ENCODE data around the gene ZP2. TPM values are rescaled to one million over a fixed set of nuclear protein-coding genes. Genes with fewer than 3 reads are reported as not detected.

Gene ZP2
- total and polyA plus RNA-seq, 2 experiments from 2014 or later, result not detected

DNA sequence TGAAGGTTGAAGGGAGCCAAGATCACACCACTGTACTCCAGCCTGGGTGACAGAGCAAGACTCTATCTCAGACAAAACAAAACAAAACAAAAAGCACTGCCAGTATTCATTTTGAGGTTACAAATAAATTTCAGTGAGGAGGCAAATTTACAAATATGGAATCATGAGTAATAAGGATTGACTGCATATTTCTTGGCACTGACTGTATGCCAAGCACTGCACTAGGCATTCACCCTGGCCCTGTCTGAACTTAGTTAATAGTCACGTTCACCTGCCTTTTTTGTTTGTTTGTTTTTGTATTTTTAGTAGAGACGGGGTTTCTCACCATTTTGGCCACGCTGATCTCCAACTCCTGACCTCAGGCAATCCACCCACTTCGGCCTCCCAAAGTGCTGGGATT is 47.8 kb downstream of the ZP2 start:
- Histone ChIP-seq H4K20me1 (ENCODE audit: insufficient read depth) (no peaks in the 10 kb centered on the region), H3K9ac (no peak overlapping the region), H3K27me3 (replicated peaks; ENCODE audit: insufficient read depth) (no peaks in the 10 kb centered on the region), H3K36me3 (ENCODE audit: low read depth) (0 out of 2 replicates have a peak, but pooled peaks cover 3% of the 10 kb centered on the region), H3F3A (ENCODE audit: insufficient read depth) (peaks cover 22% of the 10 kb centered on the region), H2AFZ (no peak overlapping the region), H3K4me2 (ENCODE audit: unreplicated experiment) (no peak overlapping the region), H3K79me2 (ENCODE audit: insufficient read depth) (no peaks in the 10 kb centered on the region), H3K9me2 (ENCODE audit: insufficient read depth) (no peaks in the 10 kb centered on the region), H3K4me3 (no peak overlapping the region), H3K9me3 (ENCODE audit: low read depth) (no peaks in the 10 kb centered on the region), H3K27ac (no peak overlapping the region), H3K4me1 (ENCODE audit: insufficient read depth) (peaks cover 34% of the 10 kb centered on the region)
- DNase-seq, result peak; percentile 35
- 83 to 91% methylated on average over 4 of the region's 4 CpGs for WGBS, 2 experiments (ENCODE audit: low coverage in 1 of 2, low lambda C conversion rate in 2 of 2, missing lambda C conversion rate in 2 of 2)
- in situ Hi-C loops (cut with MboI), result no loop called here
- no peak for TF ChIP-seq EZH2phosphoT487 (IDR thresholded peaks at IDR 0.05; ENCODE audit: insufficient read depth, low read depth)
- TF ChIP-seq EZH2 (IDR thresholded peaks at IDR 0.05; ENCODE audit: insufficient read depth, poor library complexity, severe bottlenecking), result no peak

DNA sequence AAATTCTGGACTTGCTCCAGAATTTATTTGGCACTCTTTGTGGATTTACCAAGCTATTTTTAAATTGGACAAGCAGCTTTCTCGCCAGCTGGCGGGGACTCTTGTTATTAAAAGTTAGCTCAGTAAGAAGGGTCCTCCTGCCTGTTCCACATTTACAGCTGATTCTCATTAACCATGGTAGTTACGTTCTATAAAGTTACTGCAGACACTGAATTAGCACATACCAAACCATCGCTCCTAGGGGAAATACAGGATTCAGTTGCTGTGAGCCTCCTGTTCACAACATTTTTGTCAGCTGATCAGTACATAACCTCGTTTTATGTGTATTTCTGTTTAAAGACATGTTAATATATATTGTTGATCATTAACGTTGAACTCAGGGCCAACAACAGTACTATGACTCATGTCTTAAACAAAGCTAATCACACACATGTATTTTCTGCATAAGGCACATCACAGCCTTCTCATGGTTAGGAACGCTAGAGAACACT is 48.7 kb downstream of the ZP2 start:
- in situ Hi-C loops (cut with MboI), result no loop called here
- 33 to 39% methylated on average over 7 of the region's 7 CpGs for WGBS, 2 experiments (ENCODE audit: low coverage in 1 of 2, low lambda C conversion rate in 2 of 2, missing lambda C conversion rate in 2 of 2)

GRCh38 chr16:21161211-21161610 is 50.2 kb downstream of the ZP2 start:
- Histone ChIP-seq H3F3A (ENCODE audit: insufficient read depth) (peaks cover 24% of the 10 kb centered on the region), H3K9ac (no peak overlapping the region), H3K79me2 (ENCODE audit: insufficient read depth) (no peaks in the 10 kb centered on the region), H3K27ac (no peak overlapping the region), H3K9me3 (ENCODE audit: low read depth) (no peaks in the 10 kb centered on the region), H3K27me3 (replicated peaks; ENCODE audit: insufficient read depth) (no peaks in the 10 kb centered on the region), H3K4me3 (no peak overlapping the region), H2AFZ (no peak overlapping the region), H3K4me2 (ENCODE audit: unreplicated experiment) (peak overlapping the region; percentile 22), H3K4me1 (ENCODE audit: insufficient read depth) (peaks cover 31% of the 10 kb centered on the region), H3K9me2 (ENCODE audit: insufficient read depth) (no peaks in the 10 kb centered on the region), H4K20me1 (ENCODE audit: insufficient read depth) (no peaks in the 10 kb centered on the region), H3K36me3 (ENCODE audit: low read depth) (0 out of 2 replicates have a peak, but pooled peaks cover 3% of the 10 kb centered on the region)
- 80 to 93% methylated on average over 2 of the region's 2 CpGs for WGBS, 2 experiments (ENCODE audit: low coverage in 1 of 2, low lambda C conversion rate in 2 of 2, missing lambda C conversion rate in 2 of 2)
- DNase-seq, result peak; percentile 12
- TF ChIP-seq EZH2 (IDR thresholded peaks at IDR 0.05; ENCODE audit: insufficient read depth, poor library complexity, severe bottlenecking) (no peak), EZH2phosphoT487 (IDR thresholded peaks at IDR 0.05; ENCODE audit: insufficient read depth, low read depth) (no peak)
- in situ Hi-C loops (cut with MboI), result no loop called here

More for the DNA sequence above, 48.7 kb downstream of the ZP2 start:
- H3K79me2 ChIP-seq (ENCODE audit: insufficient read depth), result no peaks in the 10 kb centered on the region
- H2AFZ ChIP-seq, result no peak overlapping the region
- no peak overlapping the region for H3K27ac ChIP-seq
- no peak overlapping the region for H3K4me2 ChIP-seq (ENCODE audit: unreplicated experiment)
- no peaks in the 10 kb centered on the region for H3K9me2 ChIP-seq (ENCODE audit: insufficient read depth)
- 0 out of 2 replicates have a peak, but pooled peaks cover 3% of the 10 kb centered on the region for H3K36me3 ChIP-seq (ENCODE audit: low read depth)
- H3K4me3 ChIP-seq, result no peak overlapping the region
- H3K9me3 ChIP-seq (ENCODE audit: low read depth), result no peaks in the 10 kb centered on the region
- H4K20me1 ChIP-seq (ENCODE audit: insufficient read depth), result no peaks in the 10 kb centered on the region
- no peaks in the 10 kb centered on the region for H3K27me3 ChIP-seq (replicated peaks; ENCODE audit: insufficient read depth)
- peak; percentile 25 for DNase-seq
- H3K4me1 ChIP-seq (ENCODE audit: insufficient read depth), result peaks cover 38% of the 10 kb centered on the region
- peaks cover 28% of the 10 kb centered on the region for H3F3A ChIP-seq (ENCODE audit: insufficient read depth)
- no peak overlapping the region for H3K9ac ChIP-seq
- TF ChIP-seq EZH2phosphoT487 (IDR thresholded peaks at IDR 0.05; ENCODE audit: insufficient read depth, low read depth) (no peak), EZH2 (IDR thresholded peaks at IDR 0.05; ENCODE audit: insufficient read depth, poor library complexity, severe bottlenecking) (no peak)

DNA sequence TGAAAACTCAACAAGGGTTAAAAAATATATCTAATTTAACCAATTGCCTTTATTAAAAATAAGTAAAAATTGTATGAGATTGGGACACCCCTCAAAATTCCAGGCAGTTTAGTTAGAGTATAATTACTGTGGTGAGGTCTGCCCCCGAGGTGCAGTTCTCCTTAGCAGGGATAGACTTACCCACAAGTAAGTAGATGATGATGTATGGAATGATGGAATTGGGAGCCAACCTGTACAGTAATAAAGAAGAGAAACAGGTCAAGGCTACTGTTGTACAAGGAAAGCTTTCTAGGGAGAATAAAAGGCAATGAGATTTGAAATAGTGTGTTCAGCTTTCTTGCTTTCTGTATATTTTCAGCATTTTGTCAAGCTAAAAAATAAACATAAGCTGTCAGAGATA is 51.1 kb downstream of the ZP2 start:
- Histone ChIP-seq H3K27ac (no peak overlapping the region), H3K9me3 (ENCODE audit: low read depth) (no peaks in the 10 kb centered on the region), H3K79me2 (ENCODE audit: insufficient read depth) (no peaks in the 10 kb centered on the region), H4K20me1 (ENCODE audit: insufficient read depth) (no peaks in the 10 kb centered on the region), H3K9me2 (ENCODE audit: insufficient read depth) (no peaks in the 10 kb centered on the region), H3K4me2 (ENCODE audit: unreplicated experiment) (peak overlapping the region; percentile 95), H3K36me3 (ENCODE audit: low read depth) (0 out of 2 replicates have a peak, but pooled peaks cover 1% of the 10 kb centered on the region), H3K9ac (no peak overlapping the region), H3K4me1 (ENCODE audit: insufficient read depth) (peaks cover 31% of the 10 kb centered on the region), H3K4me3 (no peak overlapping the region; the same call in 1 of the 2 replicates), H3K27me3 (replicated peaks; ENCODE audit: insufficient read depth) (no peaks in the 10 kb centered on the region), H2AFZ (no peak overlapping the region), H3F3A (ENCODE audit: insufficient read depth) (peaks cover 24% of the 10 kb centered on the region)
- TF ChIP-seq EZH2phosphoT487 (IDR thresholded peaks at IDR 0.05; ENCODE audit: insufficient read depth, low read depth) (no peak), EZH2 (IDR thresholded peaks at IDR 0.05; ENCODE audit: insufficient read depth, poor library complexity, severe bottlenecking) (no peak)
- in situ Hi-C loops (cut with MboI), result no loop called here
- WGBS, 2 experiments (ENCODE audit: low coverage in 1 of 2, low lambda C conversion rate in 2 of 2, missing lambda C conversion rate in 2 of 2), result 56 to 62% methylated on average over 1 of the region's 1 CpG
- no peak for DNase-seq
